Effector memory CD4-positive, alpha-beta T cell (primary cell): ENCODE data around the gene IARS2.
"Not testable (repeated sequence)": the region's sequence is repeated elsewhere in the genome, so short reads cannot be mapped to it uniquely, and the experiment has no call there.

Source experiments
- DNase-seq, 3 donors: peaks; one replicate each; pipeline ENCODE4 v3.0.0-alpha.2; 2020
- H3K27ac ChIP-seq: 2 replicates; pipeline ENCODE4 v1.7.0; 2013; ENCODE audit warnings: mild to moderate bottlenecking, low read length, moderate library complexity; ENCODE audit not compliant: insufficient read depth, poor library complexity, severe bottlenecking
- H3K27me3 ChIP-seq: replicated peaks from 2 replicates; pipeline ENCODE4 v1.7.0; 2013; ENCODE audit warnings: mild to moderate bottlenecking, low read length; ENCODE audit not compliant: insufficient read depth, control insufficient read depth, poor library complexity, severe bottlenecking
- H3K36me3 ChIP-seq: 2 replicates; pipeline ENCODE4 v1.7.0; 2013; ENCODE audit warnings: mild to moderate bottlenecking, low read length, moderate library complexity; ENCODE audit not compliant: control insufficient read depth, insufficient read depth
- H3K4me1 ChIP-seq: 2 replicates; pipeline ENCODE4 v1.7.0; 2013; ENCODE audit warnings: low read length, mild to moderate bottlenecking; ENCODE audit not compliant: control insufficient read depth, insufficient read depth, poor library complexity, severe bottlenecking
- H3K4me3 ChIP-seq: 2 replicates; pipeline ENCODE4 v1.7.0; 2013; ENCODE audit warnings: low read length, low read depth, mild to moderate bottlenecking; ENCODE audit not compliant: insufficient read depth, poor library complexity, severe bottlenecking
- H3K9me3 ChIP-seq: 2 replicates; pipeline ENCODE4 v1.7.0; 2013; ENCODE audit warnings: mild to moderate bottlenecking, low read length, moderate library complexity; ENCODE audit not compliant: control insufficient read depth

IARS2 gene

GRCh38 chr1:220137019-220137786, 43.3 kb downstream of the IARS2 start:
- peaks cover 65% of the 10 kb centered on the region for H3K36me3 ChIP-seq
- H3K4me3 ChIP-seq = no peak overlapping the region
- H3K4me1 ChIP-seq = no peaks in the 10 kb centered on the region
- no peak for DNase-seq
- H3K9me3 ChIP-seq = no peaks in the 10 kb centered on the region
- H3K27ac ChIP-seq = peak overlapping the region; percentile 43
- no peaks in the 10 kb centered on the region for H3K27me3 ChIP-seq

GRCh38 chr1:220139966-220140365, 46.0 kb downstream of the IARS2 start:
- H3K36me3 ChIP-seq = peaks cover 51% of the 10 kb centered on the region
- no peak overlapping the region for H3K4me3 ChIP-seq
- no peak overlapping the region for H3K27ac ChIP-seq
- no peak for DNase-seq
- no peaks in the 10 kb centered on the region for H3K9me3 ChIP-seq
- H3K27me3 ChIP-seq = no peaks in the 10 kb centered on the region
- H3K4me1 ChIP-seq = no peaks in the 10 kb centered on the region

GRCh38 chr1:220144051-220144450, 50.1 kb downstream of the IARS2 start:
- DNase-seq = no peak
- no peaks in the 10 kb centered on the region for H3K9me3 ChIP-seq
- no peaks in the 10 kb centered on the region for H3K4me1 ChIP-seq
- no peak overlapping the region for H3K4me3 ChIP-seq
- H3K27ac ChIP-seq = no peak overlapping the region
- no peaks in the 10 kb centered on the region for H3K27me3 ChIP-seq
- peaks cover 64% of the 10 kb centered on the region for H3K36me3 ChIP-seq

- no peak overlapping the region for H3K4me3 ChIP-seq
- H3K27ac ChIP-seq = no peak overlapping the region
- H3K36me3 ChIP-seq = peaks cover 54% of the 10 kb centered on the region
- no peaks in the 10 kb centered on the region for H3K9me3 ChIP-seq
- H3K27me3 ChIP-seq = no peaks in the 10 kb centered on the region
- H3K4me1 ChIP-seq = no peaks in the 10 kb centered on the region
- DNase-seq = no peak
Observed at GRCh38 chr1:220149742-220150141, 55.8 kb downstream of the IARS2 start.

- no peak for DNase-seq
- Histone ChIP-seq H3K4me1 (no peaks in the 10 kb centered on the region), H3K27ac (no peak overlapping the region), H3K9me3 (no peaks in the 10 kb centered on the region), H3K27me3 (no peaks in the 10 kb centered on the region), H3K36me3 (peaks cover 53% of the 10 kb centered on the region), H3K4me3 (no peak overlapping the region)
Observed at GRCh38 chr1:220151454-220151853, 57.5 kb downstream of the IARS2 start.

GRCh38 chr1:220153147-220153546, 59.2 kb downstream of the IARS2 start:
- DNase-seq = no peak
- H3K9me3 ChIP-seq = no peaks in the 10 kb centered on the region
- peaks cover 40% of the 10 kb centered on the region for H3K36me3 ChIP-seq
- no peaks in the 10 kb centered on the region for H3K27me3 ChIP-seq
- no peak overlapping the region for H3K27ac ChIP-seq
- no peak overlapping the region for H3K4me3 ChIP-seq
- H3K4me1 ChIP-seq = no peaks in the 10 kb centered on the region

GRCh38 chr1:220156620-220157146, 62.8 kb downstream of the IARS2 start:
- H3K36me3 ChIP-seq = peaks cover 33% of the 10 kb centered on the region

GRCh38 chr1:220157738-220158137, 63.8 kb downstream of the IARS2 start:
- Histone ChIP-seq H3K36me3 (peaks cover 31% of the 10 kb centered on the region), H3K27me3 (no peaks in the 10 kb centered on the region)
- no peak for DNase-seq

More at GRCh38 chr1:220156620-220157146, 62.8 kb downstream of the IARS2 start:
- DNase-seq = no peak
- no peak overlapping the region for H3K4me3 ChIP-seq
- no peaks in the 10 kb centered on the region for H3K27me3 ChIP-seq
- no peaks in the 10 kb centered on the region for H3K9me3 ChIP-seq
- no peaks in the 10 kb centered on the region for H3K4me1 ChIP-seq
- no peak overlapping the region for H3K27ac ChIP-seq

GRCh38 chr1:220158530-220158929, 64.6 kb downstream of the IARS2 start:
- not testable (repeated sequence) for H3K4me3 ChIP-seq, DNase-seq, H3K27ac ChIP-seq, H3K9me3 ChIP-seq, H3K4me1 ChIP-seq, H3K27me3 ChIP-seq
- peaks cover 25% of the 10 kb centered on the region for H3K36me3 ChIP-seq

More at GRCh38 chr1:220157738-220158137, 63.8 kb downstream of the IARS2 start:
- Histone ChIP-seq H3K27ac (no peak overlapping the region), H3K9me3 (no peaks in the 10 kb centered on the region), H3K4me1 (no peaks in the 10 kb centered on the region), H3K4me3 (no peak overlapping the region)

- H3K27ac ChIP-seq = no peak overlapping the region
- no peaks in the 10 kb centered on the region for H3K9me3 ChIP-seq
- H3K4me3 ChIP-seq = no peak overlapping the region
- peaks cover 25% of the 10 kb centered on the region for H3K36me3 ChIP-seq
- DNase-seq = no peak
- H3K27me3 ChIP-seq = no peaks in the 10 kb centered on the region
- H3K4me1 ChIP-seq = no peaks in the 10 kb centered on the region
Observed at GRCh38 chr1:220159041-220159440, 65.1 kb downstream of the IARS2 start.
